ENCODE results near the gene FAM120C. TPM values are rescaled to one million over a fixed set of nuclear protein-coding genes. Genes with fewer than 3 reads are reported as not detected.

Gene FAM120C
- total RNA-seq, 4 donors from 2014 or later = 5.0 to 15.6 (median 14.5) TPM

DNA sequence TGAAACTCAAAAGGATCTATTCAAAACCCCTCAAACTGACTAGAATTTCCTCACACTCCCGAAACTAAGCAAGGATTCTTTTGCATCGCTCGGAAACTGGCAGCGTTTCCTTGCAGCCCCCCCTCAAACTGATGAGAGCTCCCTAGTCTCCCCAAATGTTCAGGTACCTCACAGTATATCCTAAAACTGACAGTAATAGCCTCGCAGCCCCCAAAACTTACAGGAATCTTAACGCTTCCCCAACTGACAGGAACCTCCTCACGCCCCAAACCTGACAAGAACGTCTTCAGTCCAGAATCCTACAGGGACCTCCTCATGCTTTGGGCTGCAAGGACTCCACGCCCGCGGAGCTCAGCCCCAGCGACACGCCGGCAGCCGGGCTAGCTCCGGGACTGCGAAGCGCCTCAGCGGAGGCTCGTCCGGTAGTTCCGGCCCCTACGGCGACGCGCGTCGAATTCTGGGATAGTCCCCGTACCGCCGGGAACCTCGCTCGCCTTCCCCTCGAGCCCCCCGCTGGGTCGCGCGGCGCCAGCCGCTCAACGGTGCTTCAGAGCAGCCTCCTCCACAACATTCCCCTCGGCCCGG, 139.4 kb downstream of the FAM120C start:
- DNase-seq = peak; percentile 30
- no peak for TF ChIP-seq CTCF (IDR thresholded peaks at IDR 0.05)
- TF ChIP-seq POLR2A (IDR thresholded peaks at IDR 0.05) = no peak
- H3K27me3 ChIP-seq = no peaks in the 10 kb centered on the region
- H3K27ac ChIP-seq = peak overlapping the region; percentile 85 to 96 (median 86)
- H3K9me3 ChIP-seq = no peaks in the 10 kb centered on the region
- WGBS, 2 donors = 0% methylated on average over 4 to 6 of the region's 43 CpGs
- intact Hi-C loops (cut with DNase I) = no loop called here
- H3K4me3 ChIP-seq (replicated peaks in 1 of 3) = peak overlapping the region in 2 of 3 donors; percentile 42 to 68
- H3K36me3 ChIP-seq = peaks cover 0 to 9% of the 10 kb centered on the region in 2 donors
- peaks cover 0 to 6% of the 10 kb centered on the region in 2 donors for H3K4me1 ChIP-seq

GRCh38 chrX:54043056-54043455, 140.0 kb downstream of the FAM120C start:
- intact Hi-C loops (cut with DNase I) = no loop called here
- H3K4me1 ChIP-seq = peaks cover 0 to 6% of the 10 kb centered on the region in 2 donors
- no peak for DNase-seq
- TF ChIP-seq POLR2A (IDR thresholded peaks at IDR 0.05) (no peak), CTCF (IDR thresholded peaks at IDR 0.05) (no peak)
- H3K27me3 ChIP-seq = no peaks in the 10 kb centered on the region
- H3K27ac ChIP-seq = peak overlapping the region in 2 of 3 donors; percentile 85 to 86
- H3K36me3 ChIP-seq = peaks cover 0 to 9% of the 10 kb centered on the region in 2 donors
- H3K4me3 ChIP-seq (replicated peaks in 1 of 3) = peak overlapping the region in 2 of 3 donors; percentile 42 to 68
- H3K9me3 ChIP-seq = no peaks in the 10 kb centered on the region
- 0 to 2% methylated on average over 7 to 10 of the region's 11 CpGs for WGBS, 2 donors

- no peaks in the 10 kb centered on the region for H3K9me3 ChIP-seq
- 0 to 3% methylated on average over 3 to 18 of the region's 26 CpGs for WGBS, 2 donors
- peak overlapping the region in 1 of 3 donors; percentile 42 for H3K4me3 ChIP-seq (replicated peaks in 1 of 3)
- peak overlapping the region in 1 of 3 donors; percentile 85 for H3K27ac ChIP-seq
- no peaks in the 10 kb centered on the region for H3K27me3 ChIP-seq
- TF ChIP-seq CTCF (IDR thresholded peaks at IDR 0.05) (peak in 1 of 6 experiments; percentile 32), POLR2A (IDR thresholded peaks at IDR 0.05) (no peak)
- peaks cover 0 to 9% of the 10 kb centered on the region in 2 donors for H3K36me3 ChIP-seq
- DNase-seq = peak; percentile 42 to 44
- peaks cover 0 to 6% of the 10 kb centered on the region in 2 donors for H3K4me1 ChIP-seq
- intact Hi-C loops (cut with DNase I) = no loop called here
Observed at GRCh38 chrX:54042609-54043021, 140.4 kb downstream of the FAM120C start.

GRCh38 chrX:54030329-54030728, 152.7 kb downstream of the FAM120C start:
- peaks cover 7 to 15% of the 10 kb centered on the region in 2 donors for H3K4me1 ChIP-seq
- no peak for DNase-seq
- WGBS, 2 donors = 85 to 98% methylated on average over 4 of the region's 4 CpGs
- peaks cover 0 to 7% of the 10 kb centered on the region in 2 donors for H3K36me3 ChIP-seq
- no peaks in the 10 kb centered on the region for H3K27me3 ChIP-seq
- H3K27ac ChIP-seq = peak overlapping the region in 1 of 3 donors; percentile 23
- H3K4me3 ChIP-seq (replicated peaks in 1 of 3) = no peak overlapping the region
- TF ChIP-seq CTCF (IDR thresholded peaks at IDR 0.05) (no peak), POLR2A (IDR thresholded peaks at IDR 0.05) (no peak)
- no peaks in the 10 kb centered on the region for H3K9me3 ChIP-seq
- intact Hi-C loops (cut with DNase I) = no loop called here

DNA sequence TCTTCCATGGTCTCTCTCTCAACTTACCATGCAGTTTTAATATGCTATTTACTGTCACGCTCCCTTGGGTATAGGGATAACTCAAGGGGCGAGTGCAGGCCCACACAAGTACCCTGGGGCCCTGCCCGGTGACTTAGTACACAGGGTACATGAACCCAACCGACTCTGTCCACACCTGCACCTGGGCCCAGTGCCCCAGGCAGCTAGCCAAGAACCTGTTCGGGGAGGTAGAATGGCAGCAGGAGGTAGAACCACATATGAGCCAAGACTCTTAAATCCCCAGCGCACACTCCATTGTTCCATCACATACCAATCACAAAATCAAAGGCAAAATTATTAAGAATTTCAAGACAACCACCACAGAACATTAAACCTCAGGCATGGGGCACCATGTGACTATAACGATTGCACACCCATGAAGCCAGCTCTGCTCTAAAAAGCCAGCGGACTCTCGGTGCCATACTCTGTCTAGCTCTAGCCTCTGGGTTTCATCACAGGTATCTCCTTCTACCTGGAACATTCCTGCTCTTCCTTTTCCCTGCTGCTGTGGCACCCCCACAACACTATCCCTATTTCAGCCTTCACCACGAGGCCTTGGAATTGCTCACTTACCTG, 153.4 kb downstream of the FAM120C start:
- Histone ChIP-seq H3K27me3 (no peaks in the 10 kb centered on the region), H3K9me3 (no peaks in the 10 kb centered on the region), H3K36me3 (peaks cover 0 to 3% of the 10 kb centered on the region in 2 donors), H3K4me3 (replicated peaks in 1 of 3) (no peak overlapping the region), H3K4me1 (peaks cover 7 to 15% of the 10 kb centered on the region in 2 donors), H3K27ac (peak overlapping the region; percentile 23 to 48 (median 36))
- 48 to 49% methylated on average over 7 to 10 of the region's 10 CpGs for WGBS, 2 donors
- intact Hi-C loops (cut with DNase I) = no loop called here
- TF ChIP-seq CTCF (IDR thresholded peaks at IDR 0.05) = peak in 1 of 6 experiments; percentile 8
- TF ChIP-seq POLR2A (IDR thresholded peaks at IDR 0.05) = no peak
- DNase-seq = peak; percentile 93 to 94

All from thyroid gland (tissue), 4 donors.